HepG2 (cell line): ENCODE results near the gene NDUFAF5. TPM values are rescaled to one million over a fixed set of nuclear protein-coding genes. Genes with fewer than 3 reads are reported as not detected.

Experiments
- DR1 ChIP-seq: sonication (generic); formaldehyde crosslinking; IDR thresholded peaks from 2 replicates; pipeline ENCODE4 v1.8.0; 2021; ENCODE audit warnings: mild to moderate bottlenecking, missing genetic modification reagents, inconsistent platforms
- HIVEP1 ChIP-seq: sonication (generic); formaldehyde crosslinking; IDR thresholded peaks from 2 replicates; pipeline ENCODE4 v1.4.0; 2020; ENCODE audit warnings: mild to moderate bottlenecking, missing genetic modification reagents
- HOXA5 ChIP-seq: sonication (generic); formaldehyde crosslinking; IDR thresholded peaks from 2 replicates; pipeline ENCODE4 v1.4.0; 2020; ENCODE audit warnings: missing genetic modification reagents
- MAFK ChIP-seq, 2 experiments: IDR thresholded peaks in 1 of 2; conservative IDR thresholded peaks in 1 of 2; 2 replicates each; pipeline ENCODE4 v1.6.1; 2011; ENCODE audit warnings: improper control_type of control experiment in 2 of 2, low read length in 2 of 2
- MAX ChIP-seq: IDR thresholded peaks from 2 replicates; pipeline ENCODE4 v1.6.1; 2012; ENCODE audit warnings: inconsistent platforms
- MEF2D ChIP-seq: sonication (generic); formaldehyde crosslinking; IDR thresholded peaks from 2 replicates; pipeline ENCODE4 v1.5.1; 2020; ENCODE audit warnings: mild to moderate bottlenecking, missing genetic modification reagents
- MEIS1 ChIP-seq: sonication (generic); formaldehyde crosslinking; IDR thresholded peaks from 2 replicates; pipeline ENCODE4 v1.9.0; 2021; ENCODE audit warnings: mild to moderate bottlenecking, missing genetic modification reagents, moderate library complexity, borderline replicate concordance
- PRDM4 ChIP-seq: sonication (generic); formaldehyde crosslinking; IDR thresholded peaks from 2 replicates; pipeline ENCODE4 v1.9.0; 2021; ENCODE audit warnings: missing genetic modification reagents, borderline replicate concordance
- REST ChIP-seq, 2 experiments: IDR thresholded peaks; 2 replicates each; pipeline ENCODE4 v1.6.1; 2011 to 2012; ENCODE audit warnings: low read length in 2 of 2, borderline replicate concordance in 1 of 2, low read depth in 1 of 2, mild to moderate bottlenecking in 1 of 2, moderate library complexity in 1 of 2
- SPEN ChIP-seq: sonication (generic); formaldehyde crosslinking; IDR thresholded peaks from 2 replicates; pipeline ENCODE4 v1.5.1; 2020; ENCODE audit warnings: low read depth, mild to moderate bottlenecking, missing genetic modification reagents
- TFDP1 ChIP-seq: IDR thresholded peaks from 2 replicates; pipeline ENCODE4 v1.6.1; 2016; ENCODE audit warnings: missing compliant biosample characterization, missing genetic modification reagents, borderline replicate concordance
- ZNF329 ChIP-seq: sonication (generic); formaldehyde crosslinking; IDR thresholded peaks from 2 replicates; pipeline ENCODE4 v1.9.0; 2021; ENCODE audit warnings: low read depth, mild to moderate bottlenecking, missing genetic modification reagents
- ZNF589 ChIP-seq: sonication (generic); formaldehyde crosslinking; conservative IDR thresholded peaks from 2 replicates; pipeline ENCODE4 v1.8.0; 2022; ENCODE audit warnings: mild to moderate bottlenecking, moderate library complexity, missing genetic modification reagents
- ZNF619 ChIP-seq: sonication (generic); formaldehyde crosslinking; IDR thresholded peaks from 2 replicates; pipeline ENCODE4 v1.4.0; 2020; ENCODE audit warnings: mild to moderate bottlenecking, missing genetic modification reagents
- ZZZ3 ChIP-seq: sonication (generic); formaldehyde crosslinking; IDR thresholded peaks from 2 replicates; pipeline ENCODE4 v1.4.0; 2020; ENCODE audit warnings: missing genetic modification reagents, mild to moderate bottlenecking, borderline replicate concordance
- polyA plus RNA-seq, 8 experiments: library from polyadenylated mRNA; depleted of rRNA in 3 of 8; stranded (reverse) in 7 of 8; unstranded in 1 of 8; fragments of >200 nt; fragmentation: Illumina TruSeq in 4 of 8; extraction: Trizol in 4 of 8; gene quantifications; 2 replicates each; pipeline versions ENCODE4 v1.2.1 to v1.2.3, GENCODE V29; 2011 to 2016; ENCODE audit warnings: low read depth in 4 of 8, missing spikeins in 1 of 8, mixed read lengths in 1 of 8; ENCODE audit not compliant: insufficient read depth in 1 of 8
- total RNA-seq, 5 experiments: library from RNA; depleted of rRNA; stranded (reverse); fragments of >200 nt; fragmentation: Illumina TruSeq; extraction: Trizol; gene quantifications; 2 replicates each; pipeline ENCODE4 v1.2.3, GENCODE V29; 2016; ENCODE audit warnings: low read depth in 1 of 5

Gene NDUFAF5
- total and polyA plus RNA-seq, 2 of the 13 experiments (the other 11 are each of a cell fraction or from before 2014, with no cell fraction given): 23.1 to 66.7 TPM

GRCh38 chr20:13784893-13785715 is at the start of gene NDUFAF5, which contains the start of gene ESF1 (continued):
- TF ChIP-seq REST (IDR thresholded peaks at IDR 0.05; ENCODE audit: borderline replicate concordance in 1 of 2, low read depth in 1 of 2, low read length in 2 of 2) (peak in 1 of 2 experiments; percentile 84; a peak in 2 of 4 replicates), MAX (peak; percentile 100), ZNF589 (CRISPR knock-in tag) (peak; percentile 99), TFDP1 (CRISPR knock-in tag) (peak; percentile 97), SPEN (peak; percentile 100), DR1 (peak; percentile 86; the same call in 1 of the 2 replicates), PRDM4 (CRISPR knock-in tag) (peak; percentile 74; the same call in 1 of the 2 replicates), MEIS1 (peak; percentile 85; the same call in 1 of the 2 replicates), ZNF619 (CRISPR knock-in tag) (no peak; the same call in 1 of the 2 replicates), MEF2D (CRISPR knock-in tag) (peak; percentile 70; the same call in 1 of the 2 replicates), HIVEP1 (CRISPR knock-in tag) (peak; percentile 90), ZZZ3 (peak; percentile 97), HOXA5 (CRISPR knock-in tag) (peak; percentile 99), ZNF329 (peak; percentile 88; the same call in 1 of the 2 replicates), MAFK (conservative IDR thresholded peaks at IDR 0.05 in 1 of 2, IDR thresholded peaks at IDR 0.05 in 1 of 2; ENCODE audit: low read length in 2 of 2) (no peak)
